Activated CD4-positive, alpha-beta T cell treated with anti-CD3 and anti-CD28 coated beads for 24 hours (primary cell): ENCODE measurements around the gene AP2A1.

Experiments
- DNase-seq, 2 donors: peaks; one replicate each; pipeline ENCODE4 v3.0.0-alpha.2; 2020; ENCODE audit warnings: low read depth in 2 of 2

AP2A1 gene

DNA sequence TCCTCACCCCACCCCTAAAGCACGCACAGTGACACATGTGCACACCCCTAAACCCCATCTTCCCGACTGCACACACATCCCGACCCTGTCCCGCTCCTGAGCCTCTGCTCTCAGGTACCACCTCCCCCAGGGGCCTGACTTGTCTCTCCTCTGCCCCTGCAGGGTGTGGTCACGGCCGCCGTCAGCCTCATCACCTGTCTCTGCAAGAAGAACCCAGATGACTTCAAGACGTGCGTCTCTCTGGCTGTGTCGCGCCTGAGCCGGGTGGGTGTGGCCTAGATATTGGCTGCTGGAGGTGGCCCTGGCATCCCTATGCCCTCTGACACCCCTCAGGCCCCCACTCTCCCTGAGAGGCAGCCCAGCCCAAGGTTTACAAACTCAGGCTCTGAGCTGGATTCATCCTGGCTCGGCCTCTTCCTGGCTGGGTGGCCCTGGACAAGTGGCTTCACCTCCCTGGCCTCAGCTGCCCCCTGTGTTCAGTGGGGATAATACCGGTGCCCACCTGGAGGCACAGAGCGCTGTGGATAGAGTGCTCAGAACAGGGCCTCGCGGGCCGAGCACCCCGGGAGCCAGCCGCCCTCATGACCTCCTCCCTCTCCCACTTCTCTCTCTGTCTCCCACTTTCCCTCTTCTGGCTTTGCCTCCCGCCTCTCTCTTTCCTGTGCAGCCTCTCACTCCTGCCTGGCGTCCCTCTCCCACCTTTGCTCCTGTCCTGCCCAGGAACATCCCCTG is 26.2 kb downstream of the AP2A1 start:
- DNase-seq, result no peak

DNA sequence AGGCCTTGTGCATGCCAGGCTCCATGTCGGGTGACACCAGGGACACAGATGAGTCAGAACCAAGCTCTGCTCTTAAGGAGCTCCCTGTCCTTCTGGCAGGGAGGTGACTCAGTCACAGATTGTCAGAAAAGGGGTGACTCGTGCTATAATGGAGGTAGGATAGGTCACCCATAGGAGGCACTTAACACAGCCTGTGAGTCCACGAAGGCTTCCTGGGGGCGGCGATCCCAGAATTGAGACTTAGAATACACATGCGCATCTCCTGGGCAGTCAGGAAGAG is 26.7 kb downstream of the AP2A1 start:
- no peak for DNase-seq

DNA sequence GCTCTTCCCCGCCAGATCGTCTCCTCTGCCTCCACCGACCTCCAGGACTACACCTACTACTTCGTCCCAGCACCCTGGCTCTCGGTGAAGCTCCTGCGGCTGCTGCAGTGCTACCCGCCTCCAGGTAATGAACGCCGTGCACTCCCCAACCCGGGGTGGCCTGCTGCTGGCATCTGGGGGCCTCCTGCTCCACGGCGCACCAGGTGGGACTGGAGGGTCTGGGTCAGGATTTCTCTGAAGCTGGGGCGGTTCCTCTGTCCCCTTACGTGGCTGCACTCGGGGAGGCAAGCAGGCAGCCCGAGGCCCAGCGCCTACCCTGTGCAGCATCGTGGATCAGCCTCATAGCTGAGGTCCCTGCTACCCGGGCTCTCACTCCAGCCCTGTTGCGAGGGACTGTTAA is 28.8 kb downstream of the AP2A1 start:
- no peak for DNase-seq

DNA sequence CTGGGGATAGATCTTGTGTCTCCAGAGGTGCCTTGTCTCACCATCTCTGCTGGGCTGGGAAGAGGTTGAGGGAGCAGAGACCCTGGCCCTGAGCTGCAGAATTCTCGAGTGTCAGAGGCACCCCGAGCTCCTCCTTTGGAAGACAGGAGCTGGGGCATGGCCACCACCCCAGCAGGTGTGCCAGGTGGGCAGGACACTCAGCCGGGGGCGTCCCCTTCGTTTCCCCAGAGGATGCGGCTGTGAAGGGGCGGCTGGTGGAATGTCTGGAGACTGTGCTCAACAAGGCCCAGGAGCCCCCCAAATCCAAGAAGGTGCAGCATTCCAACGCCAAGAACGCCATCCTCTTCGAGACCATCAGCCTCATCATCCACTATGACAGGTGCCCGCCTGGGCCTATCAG is 31.8 kb downstream of the AP2A1 start:
- no peak for DNase-seq

DNA sequence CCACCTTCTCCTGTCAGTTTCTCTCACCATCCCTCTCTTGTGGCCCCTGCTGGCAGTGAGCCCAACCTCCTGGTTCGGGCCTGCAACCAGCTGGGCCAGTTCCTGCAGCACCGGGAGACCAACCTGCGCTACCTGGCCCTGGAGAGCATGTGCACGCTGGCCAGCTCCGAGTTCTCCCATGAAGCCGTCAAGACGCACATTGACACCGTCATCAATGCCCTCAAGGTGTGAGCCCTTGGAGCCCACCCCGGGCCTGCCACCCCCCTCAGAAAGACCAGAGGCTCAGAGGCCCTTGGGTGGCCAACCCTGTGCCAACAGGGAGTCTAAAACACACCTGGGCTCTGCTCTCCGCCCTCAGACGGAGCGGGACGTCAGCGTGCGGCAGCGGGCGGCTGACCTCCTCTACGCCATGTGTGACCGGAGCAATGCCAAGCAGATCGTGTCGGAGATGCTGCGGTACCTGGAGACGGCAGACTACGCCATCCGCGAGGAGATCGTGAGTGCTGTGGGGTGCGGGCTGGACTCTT is 32.5 kb downstream of the AP2A1 start:
- DNase-seq, result no peak

DNA sequence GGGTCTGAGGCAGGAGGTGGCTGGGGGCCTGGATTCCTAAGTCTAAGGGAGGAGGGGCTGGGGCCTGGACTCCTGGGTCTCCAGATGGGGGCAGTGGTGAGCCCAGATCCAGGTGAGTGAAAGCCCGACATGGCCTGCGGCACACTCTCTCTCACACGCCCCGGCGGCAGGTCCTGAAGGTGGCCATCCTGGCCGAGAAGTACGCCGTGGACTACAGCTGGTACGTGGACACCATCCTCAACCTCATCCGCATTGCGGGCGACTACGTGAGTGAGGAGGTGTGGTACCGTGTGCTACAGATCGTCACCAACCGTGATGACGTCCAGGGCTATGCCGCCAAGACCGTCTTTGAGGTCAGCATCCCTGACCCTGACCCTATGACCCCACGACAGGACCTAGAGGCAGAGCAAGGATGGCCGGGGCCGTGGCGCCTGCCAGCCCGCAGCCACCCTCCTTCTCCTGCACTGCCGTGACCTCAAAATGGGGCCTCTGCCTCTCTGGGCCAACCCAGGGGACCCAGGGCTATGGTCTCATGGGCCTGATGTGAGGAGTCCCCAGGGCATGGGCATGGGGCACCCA is 33.1 kb downstream of the AP2A1 start:
- no peak for DNase-seq

DNA sequence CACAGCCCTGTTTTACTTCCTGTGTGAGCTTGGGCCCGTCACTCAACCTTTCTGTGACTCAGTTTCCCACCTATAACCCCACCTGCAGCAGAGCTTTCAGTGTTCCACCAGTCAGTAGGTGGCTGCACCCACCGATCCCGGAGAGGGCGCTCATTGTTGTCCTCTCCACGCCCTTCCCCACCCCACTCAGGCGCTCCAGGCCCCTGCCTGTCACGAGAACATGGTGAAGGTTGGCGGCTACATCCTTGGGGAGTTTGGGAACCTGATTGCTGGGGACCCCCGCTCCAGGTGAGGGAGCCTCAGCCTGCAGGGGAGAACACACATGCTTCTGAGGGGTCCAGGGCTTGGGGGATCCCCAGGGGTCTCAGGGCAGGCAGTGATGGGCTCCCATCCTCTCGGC is 34.0 kb downstream of the AP2A1 start:
- no peak for DNase-seq

DNA sequence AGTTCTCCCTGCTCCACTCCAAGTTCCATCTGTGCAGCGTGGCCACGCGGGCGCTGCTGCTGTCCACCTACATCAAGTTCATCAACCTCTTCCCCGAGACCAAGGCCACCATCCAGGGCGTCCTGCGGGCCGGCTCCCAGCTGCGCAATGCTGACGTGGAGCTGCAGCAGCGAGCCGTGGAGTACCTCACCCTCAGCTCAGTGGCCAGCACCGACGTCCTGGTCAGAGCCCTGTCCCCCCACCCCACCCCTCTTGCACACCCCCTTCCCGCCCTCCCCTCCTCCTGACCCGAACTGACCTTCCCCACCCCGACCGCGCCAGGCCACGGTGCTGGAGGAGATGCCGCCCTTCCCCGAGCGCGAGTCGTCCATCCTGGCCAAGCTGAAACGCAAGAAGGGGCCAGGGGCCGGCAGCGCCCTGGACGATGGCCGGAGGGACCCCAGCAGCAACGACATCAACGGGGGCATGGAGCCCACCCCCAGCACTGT is 34.6 kb downstream of the AP2A1 start:
- no peak for DNase-seq

DNA sequence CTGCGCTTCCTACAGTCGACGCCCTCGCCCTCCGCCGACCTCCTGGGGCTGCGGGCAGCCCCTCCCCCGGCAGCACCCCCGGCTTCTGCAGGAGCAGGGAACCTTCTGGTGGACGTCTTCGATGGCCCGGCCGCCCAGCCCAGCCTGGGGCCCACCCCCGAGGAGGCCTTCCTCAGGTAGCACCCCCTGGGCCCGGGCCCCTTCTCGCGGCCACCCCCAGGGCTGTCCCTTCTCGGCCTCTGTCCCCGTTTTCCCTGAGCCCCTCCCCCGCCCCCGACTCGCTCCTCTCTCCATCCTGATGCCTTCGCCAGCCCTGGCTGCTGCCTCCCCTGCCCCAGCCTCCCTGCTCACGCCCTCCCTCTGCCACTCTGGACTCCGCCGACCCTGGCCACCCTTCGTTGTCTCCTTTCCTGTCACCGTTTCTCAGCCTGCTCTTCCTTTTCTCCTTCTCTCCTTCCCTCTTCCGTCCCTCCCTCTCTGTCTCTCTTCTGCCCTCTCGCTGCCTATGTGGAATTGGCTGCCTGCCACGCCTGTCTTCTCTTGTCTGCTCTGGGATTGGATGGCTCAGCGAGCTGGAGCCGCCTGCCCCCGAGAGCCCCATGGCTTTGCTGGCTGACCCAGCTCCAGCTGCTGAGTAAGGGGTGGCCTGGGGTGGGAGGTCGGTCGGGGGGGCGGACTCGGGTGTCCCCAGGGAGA is 35.3 kb downstream of the AP2A1 start:
- DNase-seq, result no peak

DNA sequence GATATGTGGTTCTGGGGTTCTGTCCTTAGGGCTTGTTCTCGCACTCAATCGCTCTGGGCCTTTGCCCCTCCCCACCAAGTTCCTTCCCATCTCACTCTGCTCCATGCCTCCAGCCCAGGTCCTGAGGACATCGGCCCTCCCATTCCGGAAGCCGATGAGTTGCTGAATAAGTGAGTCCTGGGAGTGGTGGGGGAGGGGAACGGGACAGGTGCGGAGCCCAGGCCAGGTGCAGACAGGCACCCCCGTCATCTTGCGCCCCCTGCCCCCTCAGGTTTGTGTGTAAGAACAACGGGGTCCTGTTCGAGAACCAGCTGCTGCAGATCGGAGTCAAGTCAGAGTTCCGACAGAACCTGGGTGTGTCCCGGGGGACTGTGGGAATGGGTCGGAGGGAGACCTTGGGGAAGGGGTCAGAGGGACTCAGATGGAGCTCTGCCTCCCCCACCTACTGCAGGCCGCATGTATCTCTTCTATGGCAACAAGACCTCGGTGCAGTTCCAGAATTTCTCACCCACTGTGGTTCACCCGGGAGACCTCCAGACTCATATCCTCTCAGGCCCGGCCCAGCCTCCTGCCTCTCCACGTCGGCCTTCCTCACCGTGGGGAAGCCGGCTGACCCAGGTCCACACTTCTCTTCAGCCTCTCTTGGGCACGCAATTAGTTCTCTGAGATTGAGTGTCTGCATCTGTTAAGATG is 36.2 kb downstream of the AP2A1 start:
- no peak for DNase-seq

DNA sequence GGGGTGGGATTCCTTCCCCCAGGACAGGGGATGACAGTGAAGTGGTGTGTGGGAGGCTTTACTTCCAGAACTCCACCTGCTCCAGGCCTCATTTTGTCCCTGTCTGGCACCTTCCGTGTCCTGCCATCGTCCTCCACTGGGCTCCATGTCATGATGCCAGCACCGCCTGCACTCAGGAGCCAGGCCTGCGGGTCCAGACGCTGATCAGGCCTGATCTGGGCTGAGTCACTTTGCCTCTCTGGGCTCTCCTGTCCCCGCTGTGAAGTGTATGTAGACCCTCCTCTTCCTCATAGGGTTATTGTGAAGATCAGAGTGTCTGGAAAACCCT is 36.7 kb downstream of the AP2A1 start:
- no peak for DNase-seq

DNA sequence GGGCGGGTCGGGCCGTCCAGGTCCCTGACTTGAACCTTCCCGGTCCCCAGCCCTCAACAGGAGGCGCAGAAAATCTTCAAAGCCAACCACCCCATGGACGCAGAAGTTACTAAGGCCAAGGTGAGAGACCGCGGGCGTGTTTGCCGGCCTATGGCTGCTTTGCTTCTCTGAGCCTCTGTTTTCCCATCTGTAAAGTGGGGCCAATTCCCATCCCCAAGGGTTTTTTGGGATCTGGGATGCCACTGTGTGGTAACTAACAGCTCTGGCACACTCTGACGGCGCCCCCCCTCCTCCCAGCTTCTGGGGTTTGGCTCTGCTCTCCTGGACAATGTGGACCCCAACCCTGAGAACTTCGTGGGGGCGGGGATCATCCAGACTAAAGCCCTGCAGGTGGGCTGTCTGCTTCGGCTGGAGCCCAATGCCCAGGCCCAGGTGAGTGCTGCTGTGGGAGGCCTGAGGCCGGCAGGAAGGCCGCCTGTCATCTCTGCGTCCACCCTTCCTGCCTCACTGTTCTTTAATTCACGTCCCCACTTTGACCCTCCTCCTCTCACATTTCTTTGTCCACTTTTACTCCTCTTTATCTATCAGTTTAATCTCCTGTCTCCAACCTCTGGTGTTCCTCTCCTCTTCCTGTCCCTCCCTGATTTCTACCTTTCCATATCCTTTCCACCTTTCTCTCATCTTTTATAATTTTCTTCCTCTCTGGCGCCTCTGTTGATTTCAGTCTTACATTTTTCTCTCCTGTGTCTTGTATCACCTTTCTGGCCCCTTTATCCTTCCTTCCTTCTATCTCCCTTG is 39.2 kb downstream of the AP2A1 start:
- no peak for DNase-seq

DNA sequence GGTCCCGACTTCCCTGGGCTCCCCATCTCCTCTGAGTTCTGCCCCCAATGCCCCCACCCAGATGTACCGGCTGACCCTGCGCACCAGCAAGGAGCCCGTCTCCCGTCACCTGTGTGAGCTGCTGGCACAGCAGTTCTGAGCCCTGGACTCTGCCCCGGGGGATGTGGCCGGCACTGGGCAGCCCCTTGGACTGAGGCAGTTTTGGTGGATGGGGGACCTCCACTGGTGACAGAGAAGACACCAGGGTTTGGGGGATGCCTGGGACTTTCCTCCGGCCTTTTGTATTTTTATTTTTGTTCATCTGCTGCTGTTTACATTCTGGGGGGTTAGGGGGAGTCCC is 39.8 kb downstream of the AP2A1 start:
- DNase-seq, result no peak

DNA sequence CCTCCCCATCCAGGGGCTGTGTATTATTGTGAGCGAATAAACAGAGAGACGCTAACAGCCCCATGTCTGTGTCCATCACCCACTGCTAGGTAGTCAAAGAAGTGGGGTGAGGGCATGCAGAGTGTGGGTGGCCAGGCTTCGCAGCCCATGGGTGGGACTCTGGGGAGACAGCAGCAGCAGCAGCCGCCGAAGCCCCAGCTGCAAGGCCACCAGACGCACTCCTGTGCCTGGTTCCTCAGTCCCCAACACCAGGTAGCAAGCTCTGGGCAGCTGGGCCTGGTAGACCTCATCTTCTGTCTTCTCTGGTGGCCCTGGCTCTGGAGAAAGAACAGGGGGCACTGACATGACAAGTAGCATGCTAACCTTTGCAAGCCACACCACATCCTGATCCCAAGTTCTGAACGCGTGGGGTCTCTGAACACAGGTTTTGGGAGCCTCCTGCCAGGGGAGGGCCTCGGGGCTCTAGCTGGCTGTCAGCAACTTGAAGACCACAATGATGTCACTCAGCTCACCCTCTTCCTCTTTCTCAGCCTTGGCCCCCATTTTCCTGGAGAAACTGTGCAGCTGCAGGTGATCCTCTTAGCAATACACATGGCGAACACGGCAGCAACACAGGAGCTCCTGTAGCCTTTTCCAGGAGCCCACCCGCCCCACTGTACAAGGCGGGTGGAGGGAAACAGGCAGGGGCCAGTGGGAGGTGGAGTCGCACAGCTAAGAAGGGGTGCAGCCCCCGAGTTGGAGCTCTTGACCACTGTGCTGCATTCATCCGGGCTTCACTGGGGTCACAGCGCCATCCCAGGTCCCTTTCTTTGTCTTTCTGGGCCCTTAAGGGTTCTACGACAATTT is 40.5 kb downstream of the AP2A1 start:
- DNase-seq, result no peak

DNA sequence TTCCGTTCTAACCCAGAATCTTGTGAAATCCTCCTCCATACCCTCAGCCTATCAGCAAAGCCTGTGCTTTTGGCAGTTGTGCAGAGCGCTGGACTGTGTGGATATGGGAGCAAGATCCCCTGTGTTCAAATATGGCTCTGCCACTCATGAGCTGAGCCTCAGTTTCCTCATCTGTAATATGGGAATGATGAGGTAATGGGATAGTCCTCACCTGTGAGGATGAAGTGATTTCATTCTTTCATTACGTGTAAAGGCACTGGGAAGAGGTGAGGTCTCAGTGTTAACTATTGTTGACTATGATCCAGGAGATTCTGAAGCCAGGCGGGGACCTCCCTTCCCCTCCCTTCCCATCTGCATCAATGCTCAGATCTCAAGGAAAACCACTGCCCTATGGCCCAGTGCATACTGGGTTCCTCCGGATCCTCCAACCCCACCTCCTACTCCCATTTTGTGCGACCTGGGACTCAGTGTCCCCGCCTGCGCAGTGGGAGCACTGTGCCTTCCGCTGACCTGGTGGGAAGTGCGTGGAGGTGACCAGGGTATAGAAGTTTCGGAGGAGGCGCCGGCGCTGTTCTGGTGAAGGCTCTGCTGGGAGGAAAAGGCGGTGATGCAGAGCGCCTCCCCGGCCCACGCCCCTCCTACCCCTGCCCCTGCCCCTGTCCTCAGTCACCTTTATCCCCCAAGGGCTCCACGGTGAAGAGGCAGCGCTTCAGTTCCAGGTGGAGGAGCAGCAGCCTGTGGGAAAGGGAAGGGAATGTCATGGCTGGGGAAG is 41.3 kb downstream of the AP2A1 start:
- DNase-seq, result no peak

DNA sequence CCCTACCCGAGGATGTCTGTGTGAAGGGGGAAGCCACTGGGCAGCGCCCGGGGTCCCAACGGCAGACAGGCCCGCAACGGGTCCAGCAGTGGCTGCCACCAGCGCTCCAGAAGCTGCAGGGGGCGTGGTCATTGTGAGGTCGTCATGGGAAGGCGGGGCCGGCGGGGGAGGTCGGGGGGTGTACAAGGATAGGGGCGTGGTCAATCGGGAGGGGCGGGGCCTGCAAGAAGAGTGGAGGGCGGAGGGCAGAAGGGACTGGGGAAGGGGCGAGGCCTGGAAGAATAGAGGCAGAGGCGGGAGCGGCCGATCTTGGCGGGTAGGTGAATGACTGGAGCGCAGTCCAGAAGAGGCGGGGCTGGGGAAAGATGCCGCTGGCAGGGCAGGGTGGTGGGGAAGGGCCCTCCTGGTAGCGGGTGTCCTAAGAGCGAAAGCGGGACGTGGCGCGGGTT is 41.9 kb downstream of the AP2A1 start:
- peak; percentile 81 to 86 for DNase-seq

DNA sequence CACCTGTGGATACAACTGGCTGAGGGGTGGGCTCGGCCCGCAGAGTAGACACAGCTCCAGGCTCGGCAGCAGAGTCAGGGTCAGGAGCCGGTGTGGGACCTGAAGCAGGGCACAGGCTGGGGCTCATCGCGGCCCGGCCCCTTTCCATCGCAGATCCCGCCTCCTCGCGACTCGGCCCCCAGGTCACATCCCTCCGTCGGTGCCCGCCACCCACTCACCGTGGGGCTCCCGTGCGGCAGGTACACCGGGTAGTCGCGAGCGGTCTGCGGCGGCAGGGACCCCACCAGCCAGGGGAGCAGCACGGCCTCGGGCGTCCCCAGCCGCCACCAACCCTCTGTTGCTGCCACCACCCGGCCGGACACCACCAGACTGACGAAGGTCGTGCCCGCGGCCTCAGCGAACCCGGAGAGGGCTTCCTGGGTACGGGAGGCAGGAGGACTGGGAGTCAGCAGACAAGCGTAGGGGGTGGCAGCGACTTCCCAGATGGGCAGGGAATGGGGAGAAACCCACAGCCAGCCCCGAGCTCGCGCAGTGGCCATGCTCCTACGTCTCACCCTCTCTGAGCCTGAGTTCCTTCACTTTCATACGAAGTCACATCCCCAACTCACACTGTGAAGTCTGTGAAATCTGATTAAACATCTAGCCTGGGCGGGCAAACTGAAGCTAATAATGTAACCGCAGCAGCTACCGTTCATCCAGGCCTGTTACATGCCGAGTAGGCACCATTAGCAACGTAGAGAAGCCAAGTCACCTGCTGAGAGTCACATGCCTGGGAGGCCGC is 42.5 kb downstream of the AP2A1 start:
- DNase-seq, result peak; percentile 8 to 19

DNA sequence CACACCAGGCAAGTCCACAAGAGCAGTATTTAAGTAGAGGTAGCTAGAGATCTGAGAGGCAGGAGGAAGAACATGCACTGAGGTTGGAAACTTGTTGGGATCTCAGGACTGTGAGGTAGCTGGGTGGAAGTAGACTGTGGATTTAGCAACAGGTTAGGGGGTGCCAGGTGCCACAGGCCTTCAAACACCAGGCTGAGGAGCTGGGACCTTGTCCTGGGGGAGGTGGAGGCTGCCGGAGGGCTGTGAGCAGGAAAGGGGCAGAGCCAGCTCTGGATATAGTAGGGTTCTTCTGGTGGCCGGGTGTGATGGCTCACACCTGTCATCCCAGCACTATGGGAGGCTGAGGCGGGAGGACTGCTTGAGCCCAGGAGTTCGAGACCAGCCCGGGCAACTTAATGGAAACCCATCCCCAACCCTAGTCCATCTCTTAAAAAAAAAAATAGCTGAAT is 43.2 kb downstream of the AP2A1 start:
- no peak for DNase-seq

DNA sequence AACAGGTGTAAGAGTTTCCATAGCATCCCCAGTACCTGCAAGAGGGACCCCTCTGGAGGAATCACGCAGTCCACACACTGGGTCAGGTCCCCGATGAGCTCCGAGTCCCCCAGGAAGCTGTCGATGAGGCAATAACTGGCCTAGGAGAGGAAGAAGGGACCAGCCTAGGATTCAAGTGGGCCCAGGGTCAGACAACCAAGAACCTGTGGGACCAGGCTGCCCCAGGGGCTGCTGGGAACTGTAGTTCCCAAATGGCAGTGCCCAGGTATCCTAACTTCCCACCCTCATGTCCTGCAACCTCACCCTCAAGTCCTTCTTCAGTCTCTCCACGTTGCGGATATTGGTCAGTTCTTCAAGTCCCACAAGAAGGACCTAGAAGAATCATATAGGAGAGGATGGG is 44.5 kb downstream of the AP2A1 start:
- DNase-seq, result no peak
